Stimulated activated CD8-positive, alpha-beta memory T cell treated with anti-CD3 and anti-CD28 coated beads, Interleukin-2, amount 100 ng/mL, for 1 hour (primary cell): ENCODE data around the gene RPA3.

Experiments used
- DNase-seq, 2 donors: peaks; one replicate each; pipeline ENCODE4 v3.0.0-alpha.2; 2020; ENCODE audit warnings: low read depth in 2 of 2

The RPA3 gene

DNA sequence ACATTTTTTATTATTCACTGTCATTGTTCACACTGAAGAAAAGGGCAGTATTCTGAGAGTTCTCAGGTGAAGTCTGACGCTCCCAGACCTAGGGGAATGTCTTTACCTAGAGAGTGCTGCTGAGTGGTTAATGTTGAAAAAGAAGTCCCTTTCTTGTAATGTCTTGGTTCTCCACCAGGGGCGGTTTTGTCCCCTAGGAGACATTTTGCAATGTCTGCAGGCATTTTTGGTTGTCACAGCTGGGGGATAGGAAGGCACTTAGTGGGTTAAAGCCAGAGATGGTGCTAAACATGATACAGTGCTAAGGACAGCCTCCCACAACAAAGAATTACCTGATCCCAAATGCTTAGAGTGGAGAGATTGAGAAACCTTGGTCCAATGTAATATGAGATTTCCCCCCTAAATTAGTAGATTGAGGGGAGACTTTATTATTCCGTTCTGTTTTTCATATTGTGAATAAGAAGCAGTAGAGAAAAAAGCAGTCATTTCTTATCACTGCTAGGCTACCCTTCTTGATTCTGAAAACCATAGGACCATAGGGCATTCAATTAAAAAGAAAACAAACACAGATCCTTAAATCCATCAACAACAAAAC, 64.7 kb downstream of the RPA3 start:
- DNase-seq = no peak

DNA sequence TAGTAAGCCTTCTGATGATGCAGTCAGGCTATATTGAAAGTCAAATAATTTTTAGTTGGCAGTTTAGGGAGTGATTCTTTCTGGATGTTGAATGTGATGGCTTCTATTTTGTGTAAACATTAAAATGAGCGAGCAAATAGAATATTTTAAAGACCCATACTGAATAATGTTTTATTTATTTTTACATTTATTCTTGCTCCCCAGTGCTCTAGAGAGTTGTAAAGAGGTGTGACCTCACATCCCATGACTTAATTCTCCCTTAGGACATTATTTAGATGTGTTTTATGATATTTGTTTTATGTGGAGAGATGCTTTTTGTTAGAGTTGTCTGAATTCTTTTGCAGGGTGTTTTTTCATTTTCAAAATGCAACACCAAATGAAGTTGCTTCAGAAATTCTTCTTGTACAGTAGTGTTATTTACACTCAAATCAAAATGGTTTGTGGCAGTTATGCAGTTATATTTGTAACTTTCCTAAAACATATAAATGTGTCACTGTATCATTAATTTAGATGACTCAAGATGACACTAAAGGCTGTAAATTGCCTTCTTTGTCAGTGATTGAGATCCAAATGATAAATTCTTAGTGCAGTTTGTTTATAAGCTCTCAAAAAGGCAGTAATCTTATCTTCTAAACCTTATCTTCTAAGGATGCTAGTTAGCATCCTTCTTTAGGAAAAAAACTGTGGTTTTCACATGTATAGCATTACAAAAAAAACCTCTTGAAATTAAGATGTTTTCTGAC, 65.4 kb downstream of the RPA3 start:
- DNase-seq = no peak

DNA sequence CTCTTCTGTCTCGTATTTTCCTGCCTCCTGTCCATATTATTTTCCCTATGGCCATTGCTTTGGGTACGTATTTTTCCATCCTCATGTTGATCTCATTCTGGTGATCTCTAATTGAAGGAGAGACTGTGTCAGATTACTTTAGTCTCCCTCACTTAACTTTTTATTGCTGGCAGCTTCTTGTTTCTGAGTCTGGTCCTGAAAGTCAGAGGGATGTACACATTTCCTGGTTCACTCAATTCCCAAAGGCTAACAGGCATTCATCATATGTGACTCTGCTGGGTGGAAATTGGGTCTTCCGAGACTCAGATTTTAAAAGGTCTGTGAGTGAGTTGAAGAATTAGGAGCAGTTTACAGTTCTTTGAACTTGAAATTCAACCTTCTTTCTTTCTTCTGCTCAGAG, 66.9 kb downstream of the RPA3 start:
- no peak for DNase-seq

DNA sequence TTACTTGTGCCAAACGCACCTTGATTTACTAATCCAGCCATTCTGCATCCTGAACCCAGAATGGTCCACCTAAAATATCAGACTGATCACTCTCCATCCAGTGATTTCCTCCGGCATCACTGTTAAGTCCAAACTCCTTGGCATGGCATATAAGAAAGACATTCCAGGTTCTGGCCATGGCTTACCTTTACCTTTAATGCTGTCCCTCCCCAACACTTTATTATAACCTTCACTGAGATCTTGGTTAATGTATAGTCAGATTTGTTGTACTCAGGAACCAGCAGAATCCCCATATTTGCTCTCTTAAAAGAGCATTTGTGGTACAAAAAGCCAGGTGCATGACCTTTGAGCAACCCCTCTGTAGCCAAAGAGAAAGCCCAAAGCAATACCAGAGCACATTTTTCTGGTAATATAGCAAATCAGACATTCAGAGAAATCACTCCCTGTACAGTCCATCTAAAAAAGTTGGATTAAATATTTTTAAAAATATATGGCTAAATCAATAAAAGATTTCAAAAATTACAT, 67.7 kb downstream of the RPA3 start:
- DNase-seq = no peak

DNA sequence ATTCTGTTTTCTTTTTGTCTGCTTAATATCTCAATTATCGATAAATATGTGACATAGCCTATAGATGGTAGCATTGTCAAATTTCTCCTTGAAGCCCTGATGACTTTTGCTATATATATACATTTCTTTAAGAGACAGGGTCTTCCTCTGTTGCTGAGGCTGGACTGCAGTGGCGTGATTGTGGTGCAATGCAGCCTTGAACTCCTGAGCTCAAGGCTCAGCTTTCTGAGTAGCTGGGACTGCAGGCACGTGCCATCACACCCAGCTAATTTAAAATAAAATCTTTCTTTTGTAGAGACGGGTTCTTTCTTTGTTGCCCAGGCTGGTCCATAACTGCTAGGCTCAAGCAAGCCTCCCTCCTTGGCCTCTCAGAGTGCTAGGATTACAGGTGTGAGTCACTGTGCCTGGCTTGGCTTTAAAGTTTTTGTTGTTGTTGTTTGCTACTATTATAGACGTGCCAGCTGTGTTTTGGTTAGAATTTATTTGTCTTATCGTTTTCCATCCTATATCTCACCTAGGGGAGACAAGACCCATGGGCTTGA, 70.8 kb downstream of the RPA3 start:
- DNase-seq = no peak

DNA sequence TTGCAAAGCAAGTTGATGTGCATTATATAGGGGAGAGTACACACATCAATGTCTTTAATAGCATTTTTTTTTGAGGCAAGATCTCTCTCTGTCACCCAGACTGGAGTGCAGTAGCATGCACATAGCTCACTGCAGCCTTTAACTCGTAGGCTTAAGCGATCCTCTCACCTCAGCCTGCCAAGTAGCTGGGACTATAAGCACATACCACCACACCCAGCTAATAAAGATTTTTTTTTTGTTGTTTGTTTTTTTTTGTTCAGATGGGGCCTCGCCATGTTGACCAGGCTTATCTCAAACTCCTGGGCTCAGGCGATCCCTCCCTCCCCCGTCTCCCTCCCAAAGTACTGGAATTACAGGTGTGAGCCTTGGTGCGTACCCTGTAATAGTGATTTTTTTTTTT, 76.3 kb downstream of the RPA3 start:
- DNase-seq = no peak

DNA sequence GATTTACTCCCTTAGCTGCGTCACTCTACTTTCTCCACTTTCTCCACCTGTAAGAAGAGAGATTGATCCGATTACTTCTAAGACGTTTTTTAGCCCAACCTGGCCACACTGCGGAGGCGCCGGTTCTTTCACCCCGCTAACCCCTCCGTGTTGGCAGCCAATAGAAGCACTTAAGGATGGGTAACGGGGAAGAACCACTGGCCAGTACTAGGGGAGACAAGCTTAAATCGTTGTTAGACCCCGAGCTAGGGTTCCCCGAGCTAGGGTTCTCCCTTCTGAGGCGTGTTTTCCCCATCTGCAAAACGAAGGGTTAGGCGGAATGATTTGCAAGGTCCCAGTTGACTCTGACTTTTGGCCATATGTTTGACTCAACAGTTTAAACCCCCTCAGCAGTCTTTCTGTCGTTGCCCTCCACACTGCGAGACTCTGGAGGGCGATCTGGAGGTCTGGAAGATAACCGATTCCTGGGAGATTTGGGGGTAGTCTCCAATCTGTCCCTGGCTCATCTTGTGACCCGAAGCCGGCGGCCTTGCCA, 77.2 kb downstream of the RPA3 start:
- DNase-seq = no peak

DNA sequence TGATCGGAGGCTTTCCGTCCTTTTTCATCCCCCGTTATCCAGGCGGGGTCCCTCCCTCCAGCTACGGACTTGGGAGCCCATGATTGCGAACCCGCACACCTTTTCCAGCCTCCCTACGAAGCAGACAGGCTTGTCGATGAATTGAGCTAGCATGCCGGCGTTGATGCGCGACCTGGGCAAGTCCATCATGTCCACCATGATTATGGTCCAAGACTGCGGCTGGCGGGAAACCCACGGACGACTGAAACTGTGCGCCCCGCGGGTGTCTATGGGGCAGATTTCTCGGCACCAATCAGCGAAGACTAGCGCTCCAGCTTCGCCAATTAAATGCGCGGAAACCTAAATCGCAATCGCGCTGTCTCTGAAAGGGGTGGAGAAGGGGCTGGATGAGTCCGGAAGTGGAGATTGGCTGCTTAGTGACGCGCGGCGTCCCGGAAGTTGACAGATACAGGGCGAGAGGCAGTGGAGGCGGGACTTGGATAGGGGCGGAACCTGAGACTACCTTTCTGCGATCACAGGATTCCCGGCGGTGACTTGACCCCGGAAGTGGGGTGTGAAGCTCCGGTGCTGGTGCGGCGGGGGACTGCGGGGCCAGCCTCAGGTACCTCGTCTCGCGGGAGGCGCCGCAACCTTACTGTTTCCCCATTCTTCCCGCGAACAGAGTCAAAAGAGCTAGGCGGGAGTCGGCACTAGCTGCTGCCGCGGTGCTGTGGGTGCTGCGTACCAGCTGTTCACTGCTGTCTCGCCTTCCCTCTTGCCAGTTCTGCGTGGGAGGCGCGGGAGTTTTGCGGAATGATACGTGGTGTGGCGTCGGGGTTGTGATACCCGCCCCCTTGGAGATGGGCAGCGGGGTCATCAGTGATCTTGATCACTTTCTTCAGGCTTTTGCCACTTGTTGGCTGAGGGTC, 77.9 kb downstream of the RPA3 start, which contains the start of gene UMAD1:
Gene UMAD1, plus strand, starts transcription at position 532 of the 908 bp plus-strand sequence. CDS start 32,620 bp downstream, outside the sequence.
- peak; percentile 93 to 97 for DNase-seq

DNA sequence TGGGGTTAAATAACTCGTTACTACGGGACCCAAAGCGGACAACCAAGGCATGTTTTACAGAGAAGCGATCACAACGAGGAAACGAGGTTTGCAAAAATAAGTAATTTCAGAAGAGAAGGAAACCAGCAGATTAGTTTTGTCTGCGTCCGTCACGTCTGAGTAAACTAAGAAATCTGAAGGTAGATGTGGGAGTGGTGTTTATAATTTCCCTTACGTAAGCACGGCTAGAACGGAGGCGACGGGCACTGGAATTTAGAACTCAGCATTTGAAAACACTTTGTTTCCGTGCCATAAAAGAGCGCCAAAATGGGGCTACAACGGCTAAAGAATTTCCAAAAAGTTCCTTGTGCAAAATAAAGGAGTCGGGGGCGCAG, 78.6 kb downstream of the RPA3 start:
- DNase-seq = peak in 1 of 2 donors; percentile 18

DNA sequence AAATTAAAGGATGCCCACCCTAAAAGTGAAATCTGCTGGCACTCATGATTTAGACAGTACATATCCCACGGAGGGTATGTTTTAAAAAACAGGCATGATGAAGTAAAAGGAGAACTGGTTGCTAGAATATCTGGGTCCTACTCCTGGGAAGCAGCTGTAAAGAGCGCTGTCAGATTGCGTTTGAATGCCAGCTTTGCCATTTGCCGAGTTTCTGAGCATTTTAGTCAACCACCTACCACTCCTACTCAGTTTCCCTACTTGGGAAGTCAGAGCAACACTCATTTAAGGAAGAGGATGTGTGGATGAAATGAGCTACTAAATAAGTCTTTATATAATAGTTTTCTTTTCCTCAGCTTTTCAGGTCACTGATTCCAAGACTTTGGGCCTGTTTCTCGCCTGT, 79.0 kb downstream of the RPA3 start:
- DNase-seq = no peak

DNA sequence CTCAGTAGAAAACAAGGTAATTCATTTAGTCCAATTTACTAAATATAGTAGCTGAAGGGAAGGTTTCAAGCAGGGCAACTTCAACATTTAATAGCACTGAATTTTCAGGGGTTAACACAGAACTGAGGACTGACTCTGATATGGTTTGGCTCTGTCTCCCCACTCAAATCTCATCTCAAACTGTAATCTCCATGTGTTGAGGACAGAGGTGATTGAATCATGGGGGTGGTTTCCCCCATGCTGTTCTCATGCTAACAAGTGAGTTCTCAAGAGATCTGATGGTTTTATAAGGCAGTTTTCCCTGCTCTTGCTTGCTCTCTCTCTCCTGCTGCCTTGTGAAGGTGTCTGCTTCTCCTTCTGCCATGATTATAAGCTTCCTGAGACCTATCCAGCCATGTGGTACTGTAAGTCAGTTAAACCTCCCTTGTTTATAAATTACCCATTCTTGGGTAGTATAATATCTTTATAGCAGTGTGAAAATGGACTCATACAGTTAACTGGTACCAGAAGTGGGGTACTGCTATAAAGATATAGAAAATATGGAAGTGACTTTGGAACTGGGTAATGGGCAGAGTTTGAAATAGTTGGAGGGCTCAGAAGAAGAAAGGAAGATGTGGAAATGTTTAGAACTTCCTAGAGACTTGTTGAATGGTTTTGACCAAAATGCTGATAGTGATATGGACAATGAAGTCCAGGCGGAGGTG, 87.6 kb downstream of the RPA3 start:
- no peak for DNase-seq

DNA sequence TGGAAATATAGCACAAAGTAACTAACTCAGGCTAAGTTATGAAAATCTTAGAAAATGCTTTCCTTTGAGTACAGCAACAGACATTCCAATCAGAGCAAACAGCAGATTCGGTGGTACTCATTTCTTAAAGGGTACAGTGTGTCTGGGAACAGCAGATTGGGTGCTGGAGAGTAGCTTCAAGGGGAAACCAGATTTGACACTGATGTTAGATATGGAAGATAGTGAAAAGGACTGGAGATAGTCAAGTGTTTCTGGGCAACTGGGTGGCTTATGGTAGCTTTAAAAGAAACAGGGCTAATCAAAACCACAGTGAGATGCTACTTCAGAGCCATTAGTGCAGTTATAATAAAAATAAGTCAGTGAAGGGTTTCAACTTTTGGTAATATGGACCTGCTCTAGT, 89.9 kb downstream of the RPA3 start:
- DNase-seq = no peak

DNA sequence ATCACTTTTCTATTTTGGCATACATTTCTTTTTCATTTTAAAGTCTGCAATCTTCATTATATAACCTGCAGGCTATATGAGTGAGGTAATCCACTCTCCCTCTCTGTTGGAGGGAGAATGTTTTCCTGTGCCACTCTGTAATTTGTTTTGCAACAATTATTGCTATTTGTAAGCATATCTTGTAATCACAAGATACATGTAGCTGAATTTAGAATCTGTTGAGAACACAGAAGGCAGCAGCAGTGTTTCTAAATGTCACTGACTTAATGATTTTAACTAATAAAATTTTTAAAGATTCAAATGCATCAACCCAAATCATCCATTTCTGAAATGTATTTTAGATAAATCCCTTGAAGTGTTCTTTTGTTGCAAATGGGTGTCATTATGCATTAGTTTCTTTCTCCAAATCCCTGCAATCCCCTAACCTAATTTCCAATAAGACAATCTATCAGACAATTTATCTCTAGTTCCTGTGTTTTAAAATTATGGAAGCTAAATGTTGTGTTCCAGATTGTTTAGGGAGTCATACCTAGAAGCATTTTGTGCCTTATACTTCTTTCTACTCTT, 97.7 kb downstream of the RPA3 start:
- DNase-seq = no peak

DNA sequence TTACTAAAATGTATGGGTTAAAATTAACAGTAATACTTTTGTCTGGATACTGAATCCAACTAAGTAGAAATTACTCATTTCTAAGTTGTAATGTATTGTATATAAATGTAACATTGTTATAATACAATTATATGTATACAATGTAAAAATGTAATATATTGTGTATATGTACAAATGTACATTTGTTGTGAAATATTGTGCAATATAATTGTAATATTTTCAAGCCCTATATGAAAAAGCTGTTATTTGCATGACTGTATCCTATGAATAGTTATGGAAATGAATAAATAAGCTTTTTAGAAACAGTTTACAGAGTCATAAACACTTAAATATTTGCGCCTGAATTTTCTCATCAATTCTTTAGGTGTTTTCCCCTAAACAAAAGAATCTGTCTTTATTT, 98.2 kb downstream of the RPA3 start:
- DNase-seq = no peak

DNA sequence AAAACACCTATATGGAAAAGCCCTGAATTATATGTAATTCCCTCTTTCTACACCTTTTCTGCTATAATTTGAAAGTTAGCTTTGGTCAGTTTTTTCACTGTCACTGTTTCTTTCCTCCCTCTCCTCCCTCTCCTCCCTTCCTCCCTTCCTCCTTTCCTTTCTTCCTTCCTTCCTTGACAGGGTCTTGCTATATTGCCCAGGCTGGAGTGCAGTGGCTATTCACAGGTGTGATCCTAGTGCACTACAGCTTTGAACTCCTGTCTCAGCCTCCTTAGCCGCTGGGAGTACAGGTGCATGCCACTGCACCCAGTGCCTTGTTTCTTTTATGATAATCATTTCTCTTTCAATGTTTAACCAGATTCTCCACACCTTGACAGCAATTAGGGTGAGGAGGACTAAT, 100.0 kb downstream of the RPA3 start:
- no peak for DNase-seq

DNA sequence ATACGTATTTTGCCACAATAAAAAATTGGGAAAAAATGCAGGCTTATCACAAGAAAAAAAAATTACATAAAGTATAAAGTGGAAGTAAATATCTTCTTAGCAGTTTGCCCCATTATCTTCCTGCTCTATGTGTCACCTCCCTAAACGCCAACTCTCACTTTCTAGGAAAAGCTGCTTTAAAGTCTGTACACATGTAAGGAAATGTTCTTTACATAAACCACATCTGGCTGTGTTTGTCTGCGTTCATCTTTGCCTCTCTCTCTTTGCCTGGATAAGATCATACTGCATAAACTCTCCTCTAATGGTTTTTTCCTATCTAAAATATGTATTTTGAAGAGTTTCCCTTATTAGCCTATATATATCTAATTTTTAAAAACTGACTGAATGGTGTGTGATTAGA, 100.9 kb downstream of the RPA3 start:
- DNase-seq = no peak

DNA sequence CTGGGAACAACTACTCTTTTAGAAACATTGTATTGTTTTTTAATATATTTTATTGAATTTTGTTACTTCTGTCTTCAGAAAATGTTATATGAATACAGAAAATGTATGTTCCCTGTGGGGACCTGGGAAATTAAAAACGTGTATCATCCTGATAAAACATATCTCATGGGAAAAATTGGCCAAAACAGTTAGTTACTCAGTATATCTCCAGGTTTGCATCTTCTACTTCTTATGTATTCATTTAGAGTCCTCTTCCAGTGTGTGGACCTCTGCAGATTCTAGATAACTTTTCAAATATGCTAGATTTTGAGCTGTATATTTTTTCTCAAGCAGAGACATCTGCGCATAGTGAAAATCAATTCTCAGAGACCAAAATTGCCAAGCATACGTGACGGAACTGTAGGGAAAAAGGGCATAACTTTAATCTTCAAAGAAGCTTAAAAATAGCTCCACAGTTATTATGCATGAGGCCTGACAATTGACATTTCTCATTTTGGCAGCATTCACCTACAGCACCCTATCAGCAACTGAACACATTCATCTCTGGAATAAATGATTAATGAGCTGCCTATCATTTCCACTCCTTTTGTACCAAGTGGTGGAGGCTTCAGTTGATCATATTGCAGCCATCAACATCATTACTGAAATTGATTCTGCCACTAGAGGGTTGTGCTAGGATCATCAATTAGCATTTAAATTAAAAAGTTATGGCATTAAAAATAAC, 104.2 kb downstream of the RPA3 start:
- no peak for DNase-seq

DNA sequence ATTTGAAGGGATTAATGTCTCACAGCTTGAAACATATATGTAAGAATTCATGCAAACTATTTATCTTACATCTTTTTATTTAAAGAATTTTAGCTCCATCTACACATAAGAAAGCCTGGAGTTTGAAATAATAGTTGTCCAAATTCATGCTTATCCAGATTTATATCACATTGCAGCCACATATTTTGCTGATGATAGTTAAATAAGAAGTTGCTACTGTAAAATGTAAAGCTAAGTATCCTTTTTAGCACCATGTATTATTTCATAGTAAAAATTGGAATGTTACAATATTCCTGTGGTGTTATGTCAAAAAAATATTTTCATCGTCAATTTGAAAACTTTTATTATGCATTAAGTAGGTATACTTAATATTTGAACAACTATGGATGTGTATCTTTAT, 105.2 kb downstream of the RPA3 start:
- no peak for DNase-seq

DNA sequence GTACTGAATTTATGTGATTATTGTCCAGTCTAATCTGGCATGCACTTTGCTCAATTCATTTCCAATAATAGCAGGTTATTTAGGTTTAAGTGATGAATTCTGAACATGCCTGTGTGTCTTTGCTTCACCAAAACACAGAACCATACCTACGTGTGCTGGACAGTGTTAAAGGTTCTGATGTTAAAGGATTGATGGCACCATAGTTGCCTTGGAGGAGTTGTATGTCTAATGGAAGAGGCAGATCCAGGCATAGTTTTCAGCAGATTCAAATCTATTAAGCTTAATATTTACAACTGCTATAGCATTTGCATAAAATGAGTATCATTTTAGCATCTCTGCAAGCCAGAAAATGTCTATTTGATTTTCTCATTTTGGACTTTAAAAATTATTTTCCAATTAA, 105.9 kb downstream of the RPA3 start:
- DNase-seq = no peak

DNA sequence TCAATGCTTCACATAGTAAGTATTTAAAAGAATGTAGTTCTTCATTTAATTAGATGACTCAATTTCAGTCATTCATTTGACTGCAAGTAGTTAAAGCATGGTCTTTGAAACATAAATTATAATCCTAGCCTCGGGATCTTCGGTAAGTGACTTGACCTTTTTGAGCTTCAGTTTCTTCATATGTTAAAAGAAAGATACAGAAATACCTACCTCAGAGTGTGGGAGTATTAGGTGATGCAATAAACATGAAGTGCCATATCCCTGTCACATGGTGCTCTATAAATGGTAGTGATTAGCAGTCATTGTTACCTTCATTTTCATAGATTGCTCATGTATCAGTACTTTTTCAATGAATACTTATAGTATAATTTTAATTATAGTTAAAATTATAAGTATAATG, 109.1 kb downstream of the RPA3 start:
- no peak for DNase-seq
